Gastroesophageal sphincter (tissue), 3 donors: ENCODE data around the gene CYP2F1.

Experiments used
- POLR2AphosphoS5 ChIP-seq: sonication (generic); formaldehyde crosslinking; IDR thresholded peaks from one replicate; pipeline ENCODE4 v1.6.1; 2017; ENCODE audit warnings: antibody characterized with exemption
- TF ChIP-seq, protein P1 (sequence below), 4 experiments: fragments of 200-600 bp in 2 of 4; fragments of 450-650 bp in 2 of 4; sonication (generic) in 1 of 4; IDR thresholded peaks; one replicate each; pipeline ENCODE4 v1.5.1; 2017 to 2019; ENCODE audit warnings: antibody characterized with exemption in 4 of 4, mild to moderate bottlenecking in 2 of 4, moderate library complexity in 2 of 4

DNA sequence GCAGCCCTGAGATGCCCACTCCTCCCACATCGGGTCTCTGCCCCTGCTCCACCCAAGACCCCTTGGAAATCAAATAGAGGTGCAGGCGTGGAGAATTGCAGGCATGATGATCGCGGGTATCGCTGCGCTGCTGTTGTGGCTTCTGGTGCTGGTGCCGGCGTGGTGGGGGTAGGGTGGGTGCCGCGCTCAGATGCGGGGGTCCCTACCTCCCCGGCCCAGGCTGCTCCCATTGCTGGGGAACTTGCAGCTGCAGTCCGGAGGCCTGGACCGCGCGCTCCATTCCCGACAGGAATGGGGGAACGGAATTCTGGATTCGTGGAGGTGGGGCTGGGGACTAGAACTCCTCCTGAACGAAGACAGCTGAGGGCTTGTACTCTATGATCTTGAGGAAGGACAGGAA, 20.4 kb downstream of the CYP2F1 start:
- no peak for TF ChIP-seq POLR2AphosphoS5
- TF ChIP-seq, protein P1, sequence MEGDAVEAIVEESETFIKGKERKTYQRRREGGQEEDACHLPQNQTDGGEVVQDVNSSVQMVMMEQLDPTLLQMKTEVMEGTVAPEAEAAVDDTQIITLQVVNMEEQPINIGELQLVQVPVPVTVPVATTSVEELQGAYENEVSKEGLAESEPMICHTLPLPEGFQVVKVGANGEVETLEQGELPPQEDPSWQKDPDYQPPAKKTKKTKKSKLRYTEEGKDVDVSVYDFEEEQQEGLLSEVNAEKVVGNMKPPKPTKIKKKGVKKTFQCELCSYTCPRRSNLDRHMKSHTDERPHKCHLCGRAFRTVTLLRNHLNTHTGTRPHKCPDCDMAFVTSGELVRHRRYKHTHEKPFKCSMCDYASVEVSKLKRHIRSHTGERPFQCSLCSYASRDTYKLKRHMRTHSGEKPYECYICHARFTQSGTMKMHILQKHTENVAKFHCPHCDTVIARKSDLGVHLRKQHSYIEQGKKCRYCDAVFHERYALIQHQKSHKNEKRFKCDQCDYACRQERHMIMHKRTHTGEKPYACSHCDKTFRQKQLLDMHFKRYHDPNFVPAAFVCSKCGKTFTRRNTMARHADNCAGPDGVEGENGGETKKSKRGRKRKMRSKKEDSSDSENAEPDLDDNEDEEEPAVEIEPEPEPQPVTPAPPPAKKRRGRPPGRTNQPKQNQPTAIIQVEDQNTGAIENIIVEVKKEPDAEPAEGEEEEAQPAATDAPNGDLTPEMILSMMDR (IDR thresholded peaks at IDR 0.05) = no peak
